Fibroblast of lung (primary cell): Measurements from ENCODE around the gene CDC25B. TPM values are rescaled to one million over a fixed set of nuclear protein-coding genes. Genes with fewer than 3 reads are reported as not detected.
"Not testable (repeated sequence)": the region's sequence is repeated elsewhere in the genome, so short reads cannot be mapped to it uniquely, and the experiment has no call there.

Source experiments
- DNase-seq, 2 donors: peaks; one replicate each; pipeline versions ENCODE4 v3.0.0 to v3.0.0-alpha.2; 2010; ENCODE audit warnings: low read depth in 2 of 2
- H2AFZ ChIP-seq: 2 replicates; pipeline ENCODE4 v1.5.1; 2012; ENCODE audit warnings: low read length, control low read depth, inconsistent platforms
- H3K27ac ChIP-seq: 2 replicates; pipeline ENCODE4 v1.5.1; 2011; ENCODE audit warnings: low read length, control low read depth; ENCODE audit not compliant: insufficient read depth
- H3K27me3 ChIP-seq: 2 replicates; pipeline ENCODE4 v1.5.1; 2011; ENCODE audit warnings: mild to moderate bottlenecking, low read length; ENCODE audit not compliant: control insufficient read depth, insufficient read depth
- H3K36me3 ChIP-seq: 2 replicates; pipeline ENCODE4 v1.5.1; 2011; ENCODE audit warnings: low read length; ENCODE audit not compliant: control insufficient read depth, insufficient read depth
- H3K4me1 ChIP-seq: 2 replicates; pipeline ENCODE4 v1.5.1; 2011; ENCODE audit warnings: low read length; ENCODE audit not compliant: control insufficient read depth, insufficient read depth; ENCODE audit errors: extremely low read depth
- H3K4me2 ChIP-seq: 2 replicates; pipeline ENCODE4 v1.5.1; 2011; ENCODE audit warnings: low read length, control low read depth; ENCODE audit not compliant: insufficient read depth; ENCODE audit errors: extremely low read depth
- H3K4me3 ChIP-seq, 4 experiments: fragments of 200-600 bp in 1 of 4; sonication (generic) in 1 of 4; replicated peaks in 1 of 4; 2 replicates each; pipeline ENCODE4 v1.5.1; 2011 to 2016; ENCODE audit warnings: low read length in 4 of 4, low read depth in 3 of 4, mild to moderate bottlenecking in 3 of 4, control low read depth in 2 of 4, inconsistent platforms in 1 of 4, mixed read lengths in 1 of 4; ENCODE audit not compliant: insufficient read depth in 1 of 4; ENCODE audit errors: control extremely low read depth in 1 of 4
- H3K79me2 ChIP-seq: 2 replicates; pipeline ENCODE4 v1.5.1; 2012; ENCODE audit warnings: mild to moderate bottlenecking, low read length, inconsistent platforms; ENCODE audit not compliant: control insufficient read depth, insufficient read depth
- H3K9ac ChIP-seq: 2 replicates; pipeline ENCODE4 v1.5.1; 2011; ENCODE audit warnings: mild to moderate bottlenecking, low read length, control low read depth; ENCODE audit not compliant: insufficient read depth
- H3K9me3 ChIP-seq: 2 replicates; pipeline ENCODE4 v1.5.1; 2012; ENCODE audit warnings: low read depth, low read length; ENCODE audit not compliant: control insufficient read depth, insufficient read depth
- H4K20me1 ChIP-seq: 2 replicates; pipeline ENCODE4 v1.5.1; 2011; ENCODE audit warnings: low read length; ENCODE audit not compliant: control insufficient read depth, insufficient read depth; ENCODE audit errors: extremely low read depth
- EZH2 ChIP-seq: IDR thresholded peaks from 2 replicates; pipeline ENCODE4 v1.5.1; 2012; ENCODE audit warnings: low read length, control low read depth, mild to moderate bottlenecking; ENCODE audit errors: missing control alignments
- polyA plus RNA-seq, 2 donors: library from polyadenylated mRNA; depleted of rRNA in 1 of 2; stranded (reverse) in 1 of 2; unstranded in 1 of 2; fragments of >200 nt; gene quantifications; 2 replicates each; pipeline ENCODE4 v1.2.1, GENCODE V29; 2011 to 2012; ENCODE audit warnings: missing spikeins in 1 of 2
- total RNA-seq: library from RNA; depleted of rRNA; stranded (reverse); fragments of >200 nt; gene quantifications from 2 replicates; pipeline ENCODE4 v1.2.1, GENCODE V29; 2014
- TF ChIP-seq, protein P1 (sequence below), 2 donors: IDR thresholded peaks in 1 of 2; conservative IDR thresholded peaks in 1 of 2; 1 replicate in 1 of 2; 2 replicates in 1 of 2; pipeline ENCODE4 v1.5.1; 2011 to 2012; ENCODE audit warnings: low read length in 2 of 2, control low read depth in 1 of 2, inconsistent platforms in 1 of 2, low read depth in 1 of 2, mild to moderate bottlenecking in 1 of 2

The CDC25B gene
- total and polyA plus RNA-seq, 2 donors (not counting 1 experiment from before 2014, with no cell fraction given): 38.2 to 62.1 TPM

DNA sequence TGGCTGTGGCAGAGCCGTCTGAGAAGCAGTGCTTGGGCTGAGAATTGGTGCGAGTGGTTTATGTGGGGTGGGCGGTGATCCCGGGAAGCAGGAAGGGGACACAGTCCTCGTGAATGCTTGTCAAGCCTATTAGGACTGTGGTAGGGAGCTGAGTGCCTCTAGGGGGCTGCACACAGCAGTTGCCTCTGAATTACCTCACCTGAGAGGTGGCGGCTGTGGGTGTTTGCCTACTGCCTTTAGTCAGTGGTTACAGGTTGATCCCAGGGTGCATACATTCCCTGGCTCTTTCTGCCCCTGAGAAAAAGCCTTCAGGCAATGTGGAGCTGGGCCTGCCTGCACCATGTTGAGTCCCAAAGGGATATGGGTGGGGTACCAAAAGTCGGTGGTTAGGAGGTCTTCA is 29.4 kb downstream of the CDC25B start:
- H3K27ac ChIP-seq: no peak overlapping the region
- H3K9me3 ChIP-seq: no peaks in the 10 kb centered on the region
- H3K79me2 ChIP-seq: peaks cover 8% of the 10 kb centered on the region
- no peak for DNase-seq
- H3K4me1 ChIP-seq: no peaks in the 10 kb centered on the region
- TF ChIP-seq, protein P1, sequence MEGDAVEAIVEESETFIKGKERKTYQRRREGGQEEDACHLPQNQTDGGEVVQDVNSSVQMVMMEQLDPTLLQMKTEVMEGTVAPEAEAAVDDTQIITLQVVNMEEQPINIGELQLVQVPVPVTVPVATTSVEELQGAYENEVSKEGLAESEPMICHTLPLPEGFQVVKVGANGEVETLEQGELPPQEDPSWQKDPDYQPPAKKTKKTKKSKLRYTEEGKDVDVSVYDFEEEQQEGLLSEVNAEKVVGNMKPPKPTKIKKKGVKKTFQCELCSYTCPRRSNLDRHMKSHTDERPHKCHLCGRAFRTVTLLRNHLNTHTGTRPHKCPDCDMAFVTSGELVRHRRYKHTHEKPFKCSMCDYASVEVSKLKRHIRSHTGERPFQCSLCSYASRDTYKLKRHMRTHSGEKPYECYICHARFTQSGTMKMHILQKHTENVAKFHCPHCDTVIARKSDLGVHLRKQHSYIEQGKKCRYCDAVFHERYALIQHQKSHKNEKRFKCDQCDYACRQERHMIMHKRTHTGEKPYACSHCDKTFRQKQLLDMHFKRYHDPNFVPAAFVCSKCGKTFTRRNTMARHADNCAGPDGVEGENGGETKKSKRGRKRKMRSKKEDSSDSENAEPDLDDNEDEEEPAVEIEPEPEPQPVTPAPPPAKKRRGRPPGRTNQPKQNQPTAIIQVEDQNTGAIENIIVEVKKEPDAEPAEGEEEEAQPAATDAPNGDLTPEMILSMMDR (conservative IDR thresholded peaks at IDR 0.05 in 1 of 2, IDR thresholded peaks at IDR 0.05 in 1 of 2; ENCODE audit: low read depth in 1 of 2, low read length in 2 of 2): no peak
- no peak for TF ChIP-seq EZH2
- H3K4me2 ChIP-seq: no peak overlapping the region
- no peak overlapping the region for H2AFZ ChIP-seq
- H3K4me3 ChIP-seq: no peak overlapping the region
- no peaks in the 10 kb centered on the region for H4K20me1 ChIP-seq
- H3K9ac ChIP-seq: no peak overlapping the region
- peaks cover 20% of the 10 kb centered on the region for H3K36me3 ChIP-seq
- H3K27me3 ChIP-seq: no peaks in the 10 kb centered on the region

DNA sequence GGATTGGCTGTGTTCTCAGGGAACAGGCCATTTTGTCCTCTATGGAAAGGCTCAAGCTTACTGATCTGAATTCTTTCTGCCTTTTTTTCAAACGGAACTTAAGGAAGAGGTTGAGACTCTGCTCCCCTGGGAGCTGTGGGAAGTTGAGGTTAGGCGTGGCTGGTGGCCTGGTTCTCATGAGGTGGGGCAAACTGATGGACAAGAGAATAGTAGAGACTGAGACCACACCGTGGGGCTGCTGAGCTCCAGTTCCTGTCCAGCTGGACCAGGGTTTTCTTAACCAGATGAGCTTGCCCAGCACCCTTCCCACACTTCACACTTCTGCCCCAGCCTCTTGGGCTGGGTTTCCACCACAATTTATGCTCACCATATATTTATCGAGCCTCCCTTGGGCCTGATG is 30.3 kb downstream of the CDC25B start:
- no peak overlapping the region for H2AFZ ChIP-seq
- H3K4me1 ChIP-seq: no peaks in the 10 kb centered on the region
- H3K79me2 ChIP-seq: peaks cover 2% of the 10 kb centered on the region
- H3K9ac ChIP-seq: no peak overlapping the region
- no peaks in the 10 kb centered on the region for H3K27me3 ChIP-seq
- H3K9me3 ChIP-seq: no peaks in the 10 kb centered on the region
- no peak overlapping the region for H3K27ac ChIP-seq
- H3K4me2 ChIP-seq: no peak overlapping the region
- no peak for DNase-seq
- H3K36me3 ChIP-seq: peaks cover 20% of the 10 kb centered on the region
- TF ChIP-seq, protein P1 (conservative IDR thresholded peaks at IDR 0.05 in 1 of 2, IDR thresholded peaks at IDR 0.05 in 1 of 2; ENCODE audit: low read depth in 1 of 2, low read length in 2 of 2): no peak
- TF ChIP-seq EZH2: no peak
- H3K4me3 ChIP-seq: no peak overlapping the region
- no peaks in the 10 kb centered on the region for H4K20me1 ChIP-seq

DNA sequence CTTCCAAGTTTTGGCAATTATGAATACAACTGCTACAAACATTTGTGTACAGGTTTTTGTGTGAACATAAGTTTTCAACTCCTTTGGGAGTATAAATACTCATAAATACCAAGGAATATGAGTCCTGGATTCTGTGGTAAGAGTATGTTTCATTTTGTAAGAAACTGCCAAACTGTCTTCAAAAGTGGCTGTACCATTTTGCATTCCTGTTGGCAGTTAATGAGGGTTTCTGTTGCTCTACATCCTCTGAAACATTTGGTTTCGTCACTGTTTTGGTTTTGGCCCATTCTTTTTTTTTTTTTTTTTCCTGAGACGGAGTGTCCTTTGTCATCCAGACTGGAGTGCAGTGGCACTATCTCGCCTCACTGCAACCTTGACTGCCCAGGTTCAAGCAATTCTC is 32.7 kb downstream of the CDC25B start:
- H3K9me3 ChIP-seq: no peaks in the 10 kb centered on the region
- H4K20me1 ChIP-seq: no peaks in the 10 kb centered on the region
- no peaks in the 10 kb centered on the region for H3K79me2 ChIP-seq
- H3K27ac ChIP-seq: no peak overlapping the region
- no peak for DNase-seq
- H3K4me3 ChIP-seq: no peak overlapping the region
- H3K4me1 ChIP-seq: no peaks in the 10 kb centered on the region
- no peak overlapping the region for H3K9ac ChIP-seq
- H3K36me3 ChIP-seq: peaks cover 16% of the 10 kb centered on the region
- no peak overlapping the region for H3K4me2 ChIP-seq
- H2AFZ ChIP-seq: no peak overlapping the region
- TF ChIP-seq, protein P1 (conservative IDR thresholded peaks at IDR 0.05 in 1 of 2, IDR thresholded peaks at IDR 0.05 in 1 of 2; ENCODE audit: low read depth in 1 of 2, low read length in 2 of 2): no peak
- no peak for TF ChIP-seq EZH2
- no peaks in the 10 kb centered on the region for H3K27me3 ChIP-seq

DNA sequence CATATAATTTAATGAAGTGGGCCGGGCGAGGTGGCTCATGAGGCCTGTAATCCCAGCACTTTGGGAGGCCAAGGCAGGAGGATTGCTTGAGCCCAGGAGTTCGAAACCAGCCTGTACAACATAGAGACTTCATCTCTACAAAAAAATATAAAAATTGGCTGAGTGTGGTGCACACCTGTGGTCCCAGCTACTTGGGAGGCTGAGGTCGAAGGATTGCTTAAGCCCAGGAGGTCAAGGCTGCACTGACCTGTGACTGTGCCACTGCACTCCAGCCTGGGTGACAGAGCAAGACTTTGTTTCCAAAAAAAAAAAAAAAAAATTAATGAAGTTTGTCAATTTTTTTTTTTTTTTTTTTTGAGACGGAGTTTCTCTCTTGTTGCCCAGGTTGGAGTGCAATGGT is 33.8 kb downstream of the CDC25B start:
- not testable (repeated sequence) for H3K9ac ChIP-seq, H3K4me1 ChIP-seq, H2AFZ ChIP-seq, H3K27ac ChIP-seq, H3K27me3 ChIP-seq, H3K79me2 ChIP-seq, H3K4me2 ChIP-seq, H3K4me3 ChIP-seq, H4K20me1 ChIP-seq, H3K9me3 ChIP-seq, DNase-seq, H3K36me3 ChIP-seq
